GM21526 (cell line): Measurements from ENCODE around the gene MAPKAP1.

Experiments used
- ATAC-seq: cut with Tn5 transposase; IDR thresholded peaks from one replicate; pipeline ENCODE4 v1.9.1; 2021; ENCODE audit warnings: moderate library complexity; ENCODE audit not compliant: unreplicated experiment, low FRiP score

Gene MAPKAP1

DNA sequence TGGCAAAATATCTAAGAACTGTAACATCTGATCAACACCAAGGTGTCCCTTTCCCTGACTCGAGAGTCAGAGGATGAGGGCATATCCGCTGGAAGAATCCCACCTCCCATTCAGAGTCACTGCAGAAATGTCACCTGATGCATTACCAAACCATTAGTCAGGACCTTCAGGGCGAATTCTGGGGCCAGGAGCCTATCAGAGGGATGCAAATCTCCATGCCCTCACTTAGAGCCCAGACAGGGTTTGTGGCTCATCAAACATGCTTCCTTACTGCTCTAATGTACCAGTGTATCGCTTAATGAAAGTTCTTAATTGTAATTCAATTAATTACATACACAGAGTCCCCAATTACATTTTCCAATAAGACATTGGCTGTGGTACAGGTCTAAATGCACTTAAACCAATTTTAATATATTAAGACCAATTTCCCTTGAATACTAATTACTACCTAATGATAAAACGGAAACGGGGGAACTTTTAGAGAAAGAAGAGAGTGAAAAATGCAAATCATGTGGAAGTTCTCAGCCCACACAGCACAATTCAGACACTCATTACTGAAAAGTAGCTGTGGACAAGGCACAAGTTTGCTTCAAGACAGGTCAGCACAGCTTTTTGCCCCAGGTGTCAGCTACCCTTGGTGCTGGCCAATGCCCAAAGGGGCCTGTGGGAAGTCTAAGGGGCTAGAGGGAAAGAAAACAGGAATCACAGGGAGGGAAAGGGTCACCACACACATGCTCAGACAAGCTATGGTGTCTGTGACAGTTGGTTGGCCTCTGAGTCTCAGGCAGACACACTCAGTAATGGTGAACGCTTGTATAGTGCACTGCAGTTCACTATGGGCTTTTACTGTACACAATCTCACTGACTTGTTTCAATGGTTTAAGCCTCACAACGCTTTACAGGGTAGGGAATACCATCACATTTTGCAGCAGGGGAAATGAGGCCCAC lies 211.6 kb downstream of the MAPKAP1 start:
- ATAC-seq, result no peak

DNA sequence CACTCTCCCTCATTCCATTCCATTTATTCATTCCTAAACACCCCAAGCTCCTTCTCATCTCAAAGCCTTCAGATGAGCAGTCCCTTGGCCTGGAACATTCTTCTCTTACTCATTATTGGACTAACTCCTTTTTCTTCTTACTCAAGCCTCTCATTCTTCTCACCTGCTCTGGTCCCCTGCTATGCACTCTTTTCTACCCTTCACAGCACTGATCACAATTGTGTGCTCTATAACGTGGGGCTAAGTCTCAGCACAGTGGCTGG lies 212.4 kb downstream of the MAPKAP1 start:
- ATAC-seq, result no peak

DNA sequence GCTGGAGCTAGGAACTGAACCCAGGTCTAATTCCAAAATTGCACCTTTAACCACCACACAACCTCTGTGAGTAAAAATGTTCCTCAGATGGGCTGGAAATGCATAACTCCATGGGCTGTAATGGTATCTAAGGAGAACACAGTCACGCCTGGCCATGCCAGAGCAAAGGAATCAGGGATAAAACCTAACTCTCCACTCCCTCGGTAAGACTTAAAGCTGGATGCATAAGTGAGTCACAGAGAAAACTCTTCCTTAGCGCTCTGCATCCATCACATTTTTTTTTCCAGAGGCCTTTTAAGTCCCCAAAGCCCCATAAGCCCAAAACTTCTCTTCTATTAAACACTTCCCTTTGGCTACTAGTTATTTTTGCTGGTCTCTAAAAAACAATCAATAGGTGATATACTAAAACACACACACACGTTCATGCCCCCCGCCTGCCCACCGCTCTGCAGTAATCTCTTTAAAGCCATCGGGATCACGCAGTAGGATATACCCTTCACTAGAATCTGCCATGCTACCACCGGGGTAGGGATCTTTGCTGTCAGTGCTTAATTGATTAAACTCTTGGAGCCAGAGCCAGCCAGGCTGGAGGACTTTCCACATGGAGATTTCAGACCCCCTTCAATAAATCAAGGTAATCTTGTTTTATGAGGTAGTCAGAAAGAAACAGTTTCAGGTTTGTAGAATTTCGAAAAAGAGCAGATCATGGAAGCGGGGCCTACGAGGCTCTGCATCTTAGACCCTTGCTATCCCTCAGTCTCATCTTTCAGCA lies 212.9 kb downstream of the MAPKAP1 start:
- no peak for ATAC-seq

DNA sequence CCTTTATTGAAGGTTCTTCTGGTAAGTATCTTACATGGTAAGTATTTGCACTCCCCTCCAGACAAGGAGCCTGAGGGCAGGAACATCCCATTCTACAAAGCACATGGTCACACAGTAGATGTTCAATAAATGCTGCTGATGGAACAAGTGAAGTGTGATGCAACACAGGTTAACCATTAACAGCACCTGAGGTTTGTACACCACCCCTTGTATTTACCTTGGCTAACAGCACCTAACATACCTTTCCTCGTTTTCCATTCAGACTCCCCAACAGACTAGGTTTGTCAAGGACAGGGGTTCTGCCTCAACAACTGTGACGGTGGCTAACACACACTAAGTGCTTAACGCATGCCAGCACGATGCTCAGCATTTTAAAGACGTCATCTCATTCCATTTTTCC lies 213.6 kb downstream of the MAPKAP1 start:
- no peak for ATAC-seq

DNA sequence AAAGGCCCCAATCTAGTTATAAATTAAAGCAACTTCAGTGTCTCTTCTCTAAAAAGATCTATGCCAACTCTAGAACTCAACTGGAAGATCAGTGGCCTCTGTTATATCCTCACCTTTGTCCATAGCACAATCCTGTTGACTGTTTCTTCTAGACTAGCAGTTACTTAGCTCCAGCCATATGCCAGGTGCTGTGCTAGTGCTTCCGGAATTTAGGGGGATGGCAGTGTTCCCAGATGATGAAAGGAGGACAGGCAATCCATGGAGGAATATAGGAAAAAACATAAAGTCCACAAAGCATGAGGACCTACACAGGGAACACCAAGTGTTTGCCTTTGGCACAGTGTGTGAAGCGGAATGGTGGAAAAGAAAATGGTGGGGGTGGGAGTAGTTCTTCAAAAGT lies 214.3 kb downstream of the MAPKAP1 start:
- no peak for ATAC-seq

DNA sequence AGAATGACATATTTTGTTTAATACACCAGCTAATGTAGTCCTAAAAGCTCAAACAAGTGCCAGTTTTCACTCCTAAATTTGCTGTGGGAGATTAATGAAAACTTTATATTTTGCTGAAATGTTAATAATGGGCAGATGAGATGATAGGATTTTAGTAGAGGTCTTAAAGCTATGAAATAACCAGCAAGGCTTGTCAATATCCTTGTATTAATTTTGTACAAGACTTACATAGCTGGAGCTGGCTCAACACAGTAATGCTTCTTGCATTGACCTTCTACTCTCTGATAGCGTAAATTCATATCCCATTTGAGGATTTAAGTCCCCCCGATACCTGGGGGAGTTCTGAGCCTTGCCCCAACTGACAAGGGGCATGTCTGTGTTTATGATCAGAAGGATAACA lies 219.2 kb downstream of the MAPKAP1 start:
- ATAC-seq, result no peak

DNA sequence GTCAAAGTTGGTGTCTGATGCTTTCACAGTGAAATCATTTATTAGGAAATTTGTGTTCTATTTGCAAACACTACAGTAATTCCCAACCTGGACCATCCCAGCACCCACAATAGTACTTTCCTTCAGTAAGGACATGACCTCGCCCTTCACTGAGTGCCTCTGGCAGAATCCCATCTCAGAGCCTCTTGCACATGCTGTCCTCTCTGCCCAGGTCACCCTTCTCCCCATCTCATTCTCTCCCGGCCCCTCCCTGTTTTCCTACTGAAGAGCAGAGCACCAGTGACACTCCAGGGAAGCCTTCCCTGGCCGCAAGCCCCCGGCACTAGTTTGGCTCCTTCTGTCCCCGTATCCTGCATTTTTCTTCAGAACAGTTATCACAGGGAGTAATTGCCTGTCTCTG lies 220.4 kb downstream of the MAPKAP1 start:
- ATAC-seq, result no peak

DNA sequence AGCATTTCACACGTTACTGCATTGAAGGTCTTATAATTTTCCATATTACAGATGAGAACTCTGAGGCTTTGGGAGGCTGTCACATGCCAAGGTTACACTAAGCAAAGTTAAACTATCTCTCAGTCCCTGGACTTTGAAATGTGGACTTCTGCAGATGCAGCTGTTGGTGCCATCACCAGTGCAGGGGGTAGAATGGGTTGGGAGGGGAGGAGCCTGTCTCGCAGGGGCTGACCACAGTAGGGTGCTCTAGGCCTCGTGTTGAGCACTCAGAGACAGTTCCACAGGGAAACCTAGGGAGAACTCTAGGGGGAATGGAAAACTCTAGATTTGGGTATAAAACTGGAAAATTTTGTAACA lies 220.9 kb downstream of the MAPKAP1 start:
- no peak for ATAC-seq

DNA sequence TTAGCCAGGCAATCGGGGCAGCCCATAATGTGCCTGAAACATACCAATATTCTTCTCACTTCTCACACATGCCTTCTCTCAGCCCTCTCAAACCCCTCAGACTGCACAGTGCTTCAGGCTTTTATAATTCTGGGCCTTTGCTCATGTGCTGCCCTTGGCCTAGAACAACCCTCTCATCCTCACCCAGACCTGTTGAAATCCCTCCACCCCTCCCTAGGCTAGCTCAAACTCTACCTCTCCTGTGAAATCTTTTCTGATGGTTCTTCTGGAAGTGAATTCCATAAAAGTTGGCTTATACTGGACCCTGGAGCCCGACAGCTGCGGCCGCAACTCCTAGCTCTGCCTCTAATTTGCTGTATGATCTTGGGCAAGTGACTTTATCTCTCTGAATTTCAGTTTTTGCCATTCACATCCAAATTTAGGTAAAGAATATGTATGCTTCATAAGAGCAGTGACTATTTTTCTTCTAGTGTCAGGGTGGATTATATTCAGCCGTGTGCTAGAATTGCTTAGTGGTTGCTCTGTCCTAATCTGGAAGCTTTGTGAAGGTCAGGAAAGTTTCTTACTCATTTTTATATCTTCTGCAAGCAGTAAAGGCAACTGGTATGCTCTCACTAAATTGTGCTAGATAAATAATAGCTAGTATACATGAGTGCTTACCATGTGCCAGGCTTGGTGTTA lies 221.4 kb downstream of the MAPKAP1 start:
- ATAC-seq, result no peak

DNA sequence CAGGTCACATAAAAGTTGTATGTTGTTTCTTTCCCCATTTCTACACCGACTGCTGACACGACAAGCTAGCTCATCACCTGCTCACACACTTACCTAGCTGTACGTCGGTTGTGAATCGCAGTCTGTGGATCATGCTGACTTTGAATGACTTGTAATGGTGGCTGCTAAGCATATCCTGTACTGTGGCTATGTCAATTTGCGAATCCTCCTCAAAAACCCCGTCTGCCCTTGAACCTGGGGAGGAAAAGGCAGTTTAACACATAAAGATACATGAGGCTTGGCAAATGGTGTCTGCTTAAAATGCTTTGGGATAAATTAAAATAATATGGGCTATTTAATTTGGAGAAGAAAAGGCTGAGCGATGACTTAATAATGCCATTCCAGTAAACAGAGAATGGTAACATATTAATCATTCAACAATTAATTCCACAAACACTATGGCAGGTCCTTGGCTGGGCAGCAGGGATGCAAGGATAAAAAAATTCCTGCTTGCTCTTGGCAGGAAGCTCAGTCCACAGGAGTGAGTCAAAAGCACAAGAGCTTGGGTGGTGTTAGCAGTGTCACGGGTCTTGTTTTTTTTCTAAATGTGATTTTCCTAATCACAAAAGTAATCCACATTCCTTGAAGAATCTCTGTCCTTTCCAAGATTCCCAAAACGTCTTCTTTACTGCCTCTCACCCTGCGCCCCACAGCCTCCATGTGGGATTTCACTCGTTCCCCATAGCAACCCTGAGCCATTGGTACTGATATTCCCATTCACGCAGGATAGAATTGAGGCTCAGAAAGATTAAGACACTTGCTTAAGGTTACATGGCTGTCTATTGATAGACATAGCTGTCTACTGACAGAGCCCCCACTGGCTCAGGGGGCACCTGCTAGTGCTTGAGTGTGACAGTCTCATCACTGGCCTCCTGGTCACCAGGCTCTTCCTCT lies 222.4 kb downstream of the MAPKAP1 start:
- no peak for ATAC-seq

DNA sequence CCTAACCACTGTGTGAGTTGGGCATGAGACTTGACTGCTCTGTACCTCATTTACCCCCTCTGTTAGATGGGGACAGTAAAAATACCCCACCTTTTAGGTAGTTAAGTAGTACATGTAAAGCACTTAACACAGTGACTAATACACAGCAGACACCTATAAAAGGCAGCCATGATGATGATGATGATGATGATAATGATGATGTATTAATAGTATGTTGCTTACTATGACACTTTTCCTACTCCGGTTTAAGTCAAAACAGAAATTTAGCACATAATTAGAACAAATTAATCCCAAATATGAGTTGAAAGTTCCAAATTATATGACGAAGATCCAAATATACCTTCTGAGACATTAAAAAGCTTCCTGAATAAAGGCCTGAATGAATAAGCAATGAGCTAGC lies 223.3 kb downstream of the MAPKAP1 start:
- no peak for ATAC-seq

DNA sequence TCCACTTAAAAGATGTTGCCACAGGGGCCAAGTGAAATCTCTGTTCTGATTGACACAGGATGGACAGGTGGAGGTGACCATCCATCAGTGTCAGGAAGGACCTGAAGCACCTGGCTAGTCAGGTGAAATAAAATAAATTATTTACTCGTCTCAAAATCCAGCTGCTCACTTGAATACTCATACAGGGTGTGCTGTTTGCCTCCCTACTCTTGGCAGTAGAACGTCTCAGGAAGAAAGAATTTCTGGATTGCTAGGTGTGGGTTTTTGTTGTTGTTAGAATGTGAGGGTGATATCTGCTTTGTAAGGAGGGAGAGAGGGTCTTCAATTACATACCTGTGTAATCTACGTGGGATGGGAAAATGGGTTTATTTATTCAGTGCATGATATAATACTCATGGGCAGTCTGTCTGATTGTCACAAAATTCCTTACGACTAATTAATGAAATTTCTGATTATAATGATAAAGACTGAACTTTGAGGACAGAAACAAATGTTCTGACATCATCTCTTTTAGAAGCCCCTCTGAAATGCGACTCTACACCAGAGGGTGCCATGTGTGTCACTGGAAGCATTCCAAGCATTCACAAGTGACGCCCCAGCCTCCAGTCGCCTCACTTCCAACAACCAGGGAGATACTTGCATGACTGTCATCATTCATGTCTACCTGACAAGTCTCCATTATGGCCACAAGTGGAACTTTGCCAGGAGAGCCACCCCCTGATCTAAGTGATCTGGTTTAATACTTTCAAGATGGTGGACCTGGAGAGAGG lies 227.0 kb downstream of the MAPKAP1 start:
- no peak for ATAC-seq

DNA sequence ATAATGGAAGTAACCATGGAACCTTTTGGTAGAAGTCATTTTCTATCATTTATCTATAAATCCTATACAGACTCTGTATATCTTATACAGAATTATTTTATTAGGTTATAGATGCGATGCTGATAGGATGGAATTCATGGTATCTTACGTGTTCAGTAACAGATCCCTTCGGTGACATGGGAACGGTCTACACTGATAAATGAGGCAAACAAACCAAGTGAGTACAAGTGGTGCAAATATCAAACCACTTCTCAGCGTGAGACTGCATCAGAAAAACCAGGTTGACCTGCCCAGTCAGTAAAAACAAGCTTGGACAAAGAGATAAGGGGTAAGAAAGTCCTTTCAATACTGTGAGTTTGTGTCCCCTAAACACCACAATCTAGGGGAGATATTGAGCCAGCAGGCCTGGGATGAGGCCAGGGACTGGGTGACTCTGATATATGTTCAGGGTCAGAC lies 229.9 kb downstream of the MAPKAP1 start:
- no peak for ATAC-seq

DNA sequence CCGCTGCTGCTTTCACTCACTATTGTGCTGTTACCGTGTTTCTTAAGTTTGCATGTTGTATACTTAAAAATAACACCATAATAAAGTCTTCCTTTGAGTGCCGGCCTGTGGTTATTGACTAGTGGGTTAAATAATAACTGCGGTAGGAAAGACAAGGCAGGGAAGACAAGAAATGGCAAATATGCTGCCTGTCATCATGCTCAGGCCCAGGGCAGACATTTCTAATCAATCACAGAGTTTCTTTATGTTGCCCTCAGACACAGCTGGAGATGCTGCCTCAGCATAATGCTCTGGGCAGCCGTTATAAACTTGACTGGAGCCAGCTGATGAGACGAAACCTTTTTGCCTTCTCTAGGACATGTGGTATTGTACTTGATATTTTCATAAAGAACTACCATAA lies 230.4 kb downstream of the MAPKAP1 start:
- ATAC-seq, result no peak

DNA sequence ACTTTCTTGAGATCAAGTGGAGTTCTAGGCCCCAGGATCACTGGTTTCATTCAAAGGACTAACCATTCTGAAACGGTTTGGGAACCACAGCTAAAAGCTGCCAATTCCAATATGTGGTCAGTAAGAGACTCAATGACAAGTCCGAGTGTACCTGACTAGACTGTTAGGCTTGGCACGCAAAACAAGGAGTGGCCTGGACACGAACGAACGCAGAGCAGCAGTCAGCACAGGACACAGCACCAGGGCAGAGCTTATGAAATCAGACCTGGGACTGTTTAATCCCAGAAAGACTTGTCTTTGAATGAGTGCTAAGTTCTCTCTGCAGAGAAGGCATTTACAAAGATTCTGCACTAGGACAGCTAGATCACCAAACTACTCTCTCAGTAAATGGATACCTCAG lies 231.6 kb downstream of the MAPKAP1 start:
- no peak for ATAC-seq

DNA sequence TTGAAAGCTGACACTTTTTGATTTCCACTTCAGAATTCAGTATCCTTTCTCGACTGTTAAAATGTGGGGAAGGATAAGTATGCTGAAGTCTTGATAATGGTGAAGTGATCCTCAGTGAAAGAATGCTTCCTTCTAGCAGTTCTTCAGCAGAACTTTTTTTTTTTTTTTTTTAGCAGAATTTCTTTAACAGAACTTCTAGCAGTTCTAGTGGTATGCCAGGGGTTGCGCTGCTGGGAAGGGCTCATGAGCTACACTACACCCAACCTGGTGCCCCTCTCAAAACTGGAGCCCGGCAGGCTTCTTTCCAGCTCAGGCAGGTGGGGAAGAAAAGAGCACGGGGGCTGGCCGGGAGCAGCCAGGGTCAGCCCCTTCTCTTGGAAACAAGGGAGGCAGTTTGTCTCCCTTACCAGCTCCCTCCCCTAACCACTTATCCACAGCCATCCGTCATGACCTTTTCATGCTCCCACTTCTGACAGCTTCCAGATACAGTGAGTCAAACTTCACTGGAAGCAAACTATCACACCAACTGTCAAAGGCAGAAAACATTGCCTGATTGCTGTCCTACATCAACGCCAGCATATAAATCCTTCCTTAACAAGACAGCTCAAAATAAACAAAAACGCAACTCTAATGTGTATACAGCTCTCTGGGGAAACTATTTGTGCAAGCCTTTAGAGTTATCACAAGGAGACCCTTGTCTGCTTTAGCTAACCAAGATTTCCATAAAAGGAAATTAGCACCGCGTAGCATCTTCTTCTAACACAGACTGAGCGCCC lies 233.9 kb downstream of the MAPKAP1 start:
- no peak for ATAC-seq

DNA sequence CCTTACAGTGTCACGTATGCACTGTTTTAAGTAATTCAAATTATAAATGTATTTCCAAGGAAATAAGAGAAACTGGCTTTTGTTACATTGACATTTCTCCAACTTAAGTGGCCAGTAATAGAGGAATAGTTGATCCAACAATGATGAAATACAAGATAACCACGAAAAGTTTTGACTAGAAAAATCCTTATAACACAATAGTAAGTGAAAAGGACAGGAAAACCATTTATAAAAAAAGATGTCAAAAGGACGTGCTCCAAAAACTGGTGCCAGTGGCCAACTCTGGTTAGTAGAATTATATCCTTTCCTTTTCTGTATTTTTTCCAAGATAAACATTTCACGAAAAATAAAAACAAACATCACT lies 234.5 kb downstream of the MAPKAP1 start:
- ATAC-seq, result no peak

DNA sequence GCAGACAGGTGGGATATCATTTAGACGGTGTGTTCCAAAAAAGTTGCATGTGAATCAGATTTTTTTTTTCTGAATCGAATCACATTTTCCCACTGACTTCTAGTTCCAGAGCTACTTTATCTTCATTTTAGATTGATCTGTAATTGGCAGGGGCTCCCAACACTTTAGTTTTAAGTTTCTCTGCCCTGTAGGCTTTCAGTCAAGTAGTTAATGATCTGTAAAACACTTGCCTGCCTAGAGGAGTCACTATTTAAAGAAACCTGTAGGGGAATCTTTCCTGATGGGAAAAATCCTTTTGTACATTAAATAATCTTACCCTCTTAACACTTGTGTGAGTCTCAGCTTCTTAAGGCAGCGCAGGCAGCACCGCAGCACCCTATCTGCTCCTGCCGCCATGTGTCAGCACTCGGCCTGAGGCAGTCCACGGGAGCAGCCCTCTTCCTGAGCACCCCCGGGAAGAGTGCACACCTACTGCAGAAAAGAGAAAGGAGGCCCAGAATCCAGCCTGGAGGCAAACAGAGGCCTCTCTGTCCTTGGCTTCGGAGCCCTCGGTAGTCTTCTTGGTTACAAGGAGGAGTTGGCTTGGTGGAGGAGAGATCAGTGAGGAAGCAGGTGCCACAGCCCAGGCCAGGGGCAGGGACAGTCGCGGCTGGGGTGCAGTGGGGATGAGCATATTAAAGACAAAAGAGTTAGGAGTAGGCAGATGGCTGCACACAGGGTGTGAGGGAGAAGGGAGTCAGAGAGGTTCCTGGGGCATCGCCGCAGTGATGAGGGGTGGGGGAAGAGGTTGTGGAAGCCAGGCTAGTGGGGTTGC lies 236.0 kb downstream of the MAPKAP1 start:
- no peak for ATAC-seq
